Measurements from ENCODE around the gene ALK. TPM values are rescaled to one million over a fixed set of nuclear protein-coding genes. Genes with fewer than 3 reads are reported as not detected.

Gene ALK
- total RNA-seq, 4 donors from 2014 or later: 0.83 to 1.6 (median 1.2) TPM

- peaks cover 8 to 34% (median 20%) of the 10 kb centered on the region in 4 donors for H3K36me3 ChIP-seq
- no peak overlapping the region for H3K4me3 ChIP-seq
- no peak for TF ChIP-seq CTCF (IDR thresholded peaks at IDR 0.05)
- no peak for TF ChIP-seq POLR2AphosphoS5 (IDR thresholded peaks at IDR 0.05)
- no peak for TF ChIP-seq EP300 (IDR thresholded peaks at IDR 0.05)
- TF ChIP-seq POLR2A (IDR thresholded peaks at IDR 0.05; ENCODE audit: low read depth): no peak
- H3K27ac ChIP-seq (replicated peaks in 1 of 4): no peak overlapping the region
- no peak for DNase-seq (ENCODE audit: extremely low spot score)
- H3K9me3 ChIP-seq: no peaks in the 10 kb centered on the region
- WGBS: 94% methylated on average over 6 of the region's 6 CpGs
- H3K27me3 ChIP-seq: no peaks in the 10 kb centered on the region
- intact Hi-C loops (cut with DNase I): no loop called here
- no peaks in the 10 kb centered on the region for H3K4me1 ChIP-seq
Measured at GRCh38 chr2:29184531-29184930, 736.9 kb downstream of the ALK start.

- no peaks in the 10 kb centered on the region for H3K9me3 ChIP-seq
- H3K4me3 ChIP-seq: no peak overlapping the region
- no peak for DNase-seq (ENCODE audit: extremely low spot score)
- no peaks in the 10 kb centered on the region for H3K4me1 ChIP-seq
- no peaks in the 10 kb centered on the region for H3K27me3 ChIP-seq
- peaks cover 8 to 24% (median 16%) of the 10 kb centered on the region in 4 donors for H3K36me3 ChIP-seq
- no peak for TF ChIP-seq EP300 (IDR thresholded peaks at IDR 0.05)
- no peak for TF ChIP-seq POLR2AphosphoS5 (IDR thresholded peaks at IDR 0.05)
- TF ChIP-seq CTCF (IDR thresholded peaks at IDR 0.05): no peak
- TF ChIP-seq POLR2A (IDR thresholded peaks at IDR 0.05; ENCODE audit: low read depth): no peak
- H3K27ac ChIP-seq (replicated peaks in 1 of 4): no peak overlapping the region
- intact Hi-C loops (cut with DNase I): no loop called here
Measured at GRCh38 chr2:29182920-29183319, 738.5 kb downstream of the ALK start.

- H3K9me3 ChIP-seq: no peaks in the 10 kb centered on the region
- H3K27me3 ChIP-seq: no peaks in the 10 kb centered on the region
- 88% methylated on average over 1 of the region's 1 CpG for WGBS
- DNase-seq (ENCODE audit: extremely low spot score): no peak
- H3K4me1 ChIP-seq: no peaks in the 10 kb centered on the region
- H3K27ac ChIP-seq (replicated peaks in 1 of 4): no peak overlapping the region
- no peak for TF ChIP-seq EP300 (IDR thresholded peaks at IDR 0.05)
- TF ChIP-seq CTCF (IDR thresholded peaks at IDR 0.05): no peak
- no peak for TF ChIP-seq POLR2A (IDR thresholded peaks at IDR 0.05; ENCODE audit: low read depth)
- no peak for TF ChIP-seq POLR2AphosphoS5 (IDR thresholded peaks at IDR 0.05)
- peaks cover 8 to 25% (median 13%) of the 10 kb centered on the region in 4 donors for H3K36me3 ChIP-seq
- intact Hi-C loops (cut with DNase I): no loop called here
- no peak overlapping the region for H3K4me3 ChIP-seq
Measured at GRCh38 chr2:29182334-29182733, 739.1 kb downstream of the ALK start.

- peaks cover 13 to 46% (median 27%) of the 10 kb centered on the region in 4 donors for H3K36me3 ChIP-seq
- no peaks in the 10 kb centered on the region for H3K4me1 ChIP-seq
- no peak for DNase-seq (ENCODE audit: extremely low spot score)
- H3K4me3 ChIP-seq: no peak overlapping the region
- TF ChIP-seq POLR2A (IDR thresholded peaks at IDR 0.05; ENCODE audit: low read depth) (no peak), POLR2AphosphoS5 (IDR thresholded peaks at IDR 0.05) (no peak), CTCF (IDR thresholded peaks at IDR 0.05) (no peak), EP300 (IDR thresholded peaks at IDR 0.05) (no peak)
- no peak overlapping the region for H3K27ac ChIP-seq (replicated peaks in 1 of 4)
- WGBS: over 99% methylated on average over 3 of the region's 3 CpGs
- no peaks in the 10 kb centered on the region for H3K9me3 ChIP-seq
- H3K27me3 ChIP-seq: no peaks in the 10 kb centered on the region
- intact Hi-C loops (cut with DNase I): no loop called here
Measured at GRCh38 chr2:29175338-29175737, 746.0 kb downstream of the ALK start.

- peaks cover 13 to 47% (median 27%) of the 10 kb centered on the region in 4 donors for H3K36me3 ChIP-seq
Measured at GRCh38 chr2:29174937-29175336, 746.4 kb downstream of the ALK start.

More at GRCh38 chr2:29174937-29175336, 746.4 kb downstream of the ALK start:
- no peaks in the 10 kb centered on the region for H3K27me3 ChIP-seq
- WGBS: 61% methylated on average over 2 of the region's 2 CpGs
- no peaks in the 10 kb centered on the region for H3K4me1 ChIP-seq
- TF ChIP-seq POLR2A (IDR thresholded peaks at IDR 0.05; ENCODE audit: low read depth) (no peak), CTCF (IDR thresholded peaks at IDR 0.05) (no peak), POLR2AphosphoS5 (IDR thresholded peaks at IDR 0.05) (no peak), EP300 (IDR thresholded peaks at IDR 0.05) (no peak)
- intact Hi-C loops (cut with DNase I): no loop called here
- DNase-seq (ENCODE audit: extremely low spot score): no peak
- H3K27ac ChIP-seq (replicated peaks in 1 of 4): no peak overlapping the region
- no peak overlapping the region for H3K4me3 ChIP-seq
- no peaks in the 10 kb centered on the region for H3K9me3 ChIP-seq

Measured in esophagus muscularis mucosa (tissue), 4 donors.